HK-2 (cell line): ENCODE measurements around the gene HBP1.
"Not testable (repeated sequence)": the region's sequence is repeated elsewhere in the genome, so short reads cannot be mapped to it uniquely, and the experiment has no call there.

Source experiments
- DNase-seq: peaks from one replicate; pipeline ENCODE4 v3.0.0-alpha.2; 2018; ENCODE audit not compliant: unreplicated experiment

HBP1 gene

GRCh38 chr7:107181172-107181571 is 12.4 kb downstream of the HBP1 start:
- no peak for DNase-seq

- DNase-seq = no peak
Observed at GRCh38 chr7:107185716-107186115, 16.9 kb downstream of the HBP1 start.

GRCh38 chr7:107186240-107186639 is 17.4 kb downstream of the HBP1 start:
- no peak for DNase-seq

DNA sequence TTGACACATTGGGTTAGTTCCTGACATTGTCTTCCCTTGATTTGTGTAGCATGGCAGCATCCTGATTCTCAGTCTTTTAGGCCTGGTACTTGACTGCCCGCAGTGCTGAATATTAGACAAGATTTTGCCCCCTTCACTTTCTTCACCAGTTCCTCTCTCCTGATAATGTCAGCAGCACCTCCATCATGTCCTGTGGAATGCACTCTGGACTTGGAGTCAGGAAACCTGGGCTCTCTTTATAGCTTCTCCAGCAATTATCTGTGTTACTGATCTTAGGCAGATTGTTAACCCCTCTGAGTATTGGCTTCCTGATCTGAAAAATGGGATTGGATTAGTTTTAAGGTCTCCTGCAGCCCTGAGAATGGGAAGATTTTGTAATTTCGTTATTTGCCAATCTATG is 19.0 kb downstream of the HBP1 start:
- DNase-seq = no peak

GRCh38 chr7:107190090-107190489 is 21.3 kb downstream of the HBP1 start:
- no peak for DNase-seq

DNA sequence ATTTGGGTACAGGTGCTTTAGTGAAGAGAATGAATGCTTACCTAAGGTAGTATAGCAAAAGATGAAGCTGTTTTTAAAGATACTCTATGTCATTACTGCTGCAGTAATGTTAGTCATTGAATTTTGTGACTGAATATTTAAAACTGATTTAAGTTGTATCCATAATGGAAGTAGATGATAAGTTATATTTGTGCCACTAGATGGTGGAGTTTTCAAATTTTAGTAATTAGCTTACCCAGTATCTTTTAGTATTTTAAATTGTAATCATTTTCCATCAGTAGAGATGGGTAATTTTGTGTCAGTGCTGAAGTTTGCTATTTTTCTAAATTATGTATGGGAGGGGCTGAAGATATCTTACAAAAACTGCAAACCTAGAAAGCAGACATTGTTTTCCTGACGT is 25.2 kb downstream of the HBP1 start:
- DNase-seq = no peak

- DNase-seq = no peak
Observed at GRCh38 chr7:107196834-107197610, 28.2 kb downstream of the HBP1 start.

GRCh38 chr7:107201795-107202450 is 33.1 kb downstream of the HBP1 start:
- peak; percentile 34 for DNase-seq

- no peak for DNase-seq
Observed at GRCh38 chr7:107203607-107204006, 34.8 kb downstream of the HBP1 start.

- no peak for DNase-seq
Observed at GRCh38 chr7:107206136-107206535, 37.3 kb downstream of the HBP1 start.

DNA sequence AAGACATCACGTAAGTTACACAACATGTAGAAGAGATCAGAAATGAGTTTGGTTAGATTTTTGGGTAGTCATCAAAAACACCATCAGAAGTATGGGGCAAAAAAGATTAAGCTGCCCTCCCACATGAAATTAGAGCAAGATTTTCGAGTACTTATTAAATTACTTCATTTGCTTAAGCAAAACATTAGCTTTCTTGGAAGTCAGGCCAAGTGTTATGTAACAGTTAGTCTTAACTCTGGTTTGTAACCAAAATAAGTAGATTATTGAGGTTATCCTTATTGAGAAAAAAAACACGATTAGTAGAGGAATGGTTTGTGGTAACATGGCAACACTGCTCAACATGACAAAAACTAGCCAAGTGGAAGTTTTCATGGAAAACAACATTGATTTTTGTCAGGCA is 37.9 kb downstream of the HBP1 start:
- DNase-seq = no peak

- no peak for DNase-seq
Observed at GRCh38 chr7:107207459-107207858, 38.7 kb downstream of the HBP1 start.

- no peak for DNase-seq
Observed at GRCh38 chr7:107208024-107208521, 39.3 kb downstream of the HBP1 start.

- no peak for DNase-seq
Observed at GRCh38 chr7:107208563-107208962, 39.8 kb downstream of the HBP1 start.

- no peak for DNase-seq
Observed at GRCh38 chr7:107209565-107209964, 40.8 kb downstream of the HBP1 start.

DNA sequence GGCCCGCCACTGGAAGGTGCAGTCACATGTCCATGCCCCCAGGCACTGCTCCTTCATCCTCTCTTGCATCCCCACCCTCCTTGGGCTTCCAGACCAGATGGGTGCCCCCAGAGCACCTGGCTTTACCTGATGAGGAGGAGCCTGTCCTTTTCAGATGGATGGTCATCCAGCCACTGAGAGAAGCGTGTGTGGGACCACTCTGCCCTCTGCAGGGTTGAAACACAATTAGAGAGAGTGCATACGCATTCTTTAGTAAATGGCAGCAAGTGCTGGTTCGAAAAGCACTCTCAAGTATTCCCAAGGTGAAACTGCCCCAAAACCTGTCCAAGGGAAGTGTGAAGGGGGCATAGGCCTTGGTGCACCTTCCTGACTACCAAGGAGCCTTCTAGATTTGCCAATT is 41.6 kb downstream of the HBP1 start:
- DNase-seq = no peak

- DNase-seq = no peak
Observed at GRCh38 chr7:107212725-107213124, 43.9 kb downstream of the HBP1 start.

GRCh38 chr7:107213193-107213788 is 44.5 kb downstream of the HBP1 start:
- DNase-seq = no peak

DNA sequence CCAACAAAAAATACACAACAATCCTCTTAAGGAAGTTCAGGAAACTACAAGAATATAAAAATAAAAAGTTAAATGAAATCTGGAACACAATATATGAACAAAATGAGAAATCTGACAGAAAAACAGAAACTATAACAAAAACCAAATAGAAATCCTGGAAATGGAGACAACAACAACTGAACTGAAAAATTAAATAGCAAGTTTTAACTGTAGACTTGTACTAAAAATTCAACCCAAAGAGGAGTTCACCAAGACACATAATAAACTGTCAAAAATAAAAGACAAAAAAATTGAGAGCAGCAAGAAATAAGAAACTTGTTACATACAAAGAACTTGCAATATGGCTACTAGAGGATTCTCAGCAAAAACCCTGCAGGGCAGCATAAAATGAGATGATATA is 45.1 kb downstream of the HBP1 start:
- DNase-seq = no peak

- DNase-seq = no peak
Observed at GRCh38 chr7:107219563-107220244, 50.9 kb downstream of the HBP1 start.

DNA sequence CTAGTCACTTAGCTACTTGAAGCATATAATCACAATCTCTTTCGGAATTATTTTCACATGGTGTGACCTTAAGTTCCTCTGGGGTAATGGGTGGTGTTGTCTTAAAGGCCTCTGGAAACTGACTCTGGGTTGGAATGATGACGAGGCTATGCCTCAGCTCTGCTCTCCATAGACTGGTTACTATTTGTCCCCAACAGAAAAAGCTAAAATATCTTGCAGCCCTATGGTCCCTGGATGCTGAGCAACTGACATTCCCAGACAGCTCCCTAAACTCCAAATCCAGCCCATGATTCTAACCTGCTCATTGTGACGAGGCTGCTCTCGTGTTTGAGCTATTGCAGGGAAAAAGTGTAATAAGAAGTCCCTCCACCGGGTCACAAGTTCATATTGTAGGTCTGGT is 51.6 kb downstream of the HBP1 start:
- DNase-seq = no peak

GRCh38 chr7:107220806-107221205 is 52.0 kb downstream of the HBP1 start:
- DNase-seq = not testable (repeated sequence)
